ENCODE data around the gene RBM44.

GRCh38 chr2:237879058-237879430, 80.5 kb downstream of the RBM44 start:
- TF ChIP-seq CTCF (tag by site-specific recombination; IDR thresholded peaks at IDR 0.05) (no peak), ZNF18 (tag by site-specific recombination; IDR thresholded peaks at IDR 0.05) (no peak)

Measured in HEK293 (cell line).